Activated naive CD8-positive, alpha-beta T cell treated with anti-CD3 and anti-CD28 coated beads, Interleukin-2, amount 10 ng/mL, durations not matched to agents 7 days and 5 days (primary cell): ENCODE results near the gene OR2G2. TPM values are rescaled to one million over a fixed set of nuclear protein-coding genes. Genes with fewer than 3 reads are reported as not detected.
A peak's percentile ranks its signal among the peaks of the same experiment; 100 is the strongest.

ENCODE experiments used
- ATAC-seq: fragments of 150-1000 bp; cut with Tn5 transposase; one replicate; pipeline ENCODE4 v1.10.0; 2021; ENCODE audit warnings: low read depth, moderate library complexity
- POLR2A ChIA-PET: fragments of 350-600 bp; sonication (Branson Sonifier 250); formaldehyde crosslinking; loops from one replicate; lab custom pipeline; 2021; ENCODE audit warnings: antibody characterized with exemption; lab: Charles Lee
- DNase-seq: peaks from one replicate; pipeline ENCODE4 v3.0.0; 2021
- H3K27ac Mint-ChIP-seq: one replicate; pipeline ENCODE4 v1.8.0; 2022; ENCODE audit warnings: mild to moderate bottlenecking, mixed read lengths
- H3K27me3 Mint-ChIP-seq: one replicate; pipeline ENCODE4 v1.8.0; 2022; ENCODE audit warnings: mild to moderate bottlenecking, moderate library complexity, mixed read lengths
- H3K36me3 Mint-ChIP-seq: one replicate; pipeline ENCODE4 v1.8.0; 2021; ENCODE audit warnings: mild to moderate bottlenecking, mixed read lengths
- H3K4me1 Mint-ChIP-seq: one replicate; pipeline ENCODE4 v1.8.0; 2021; ENCODE audit warnings: mixed read lengths
- H3K4me3 Mint-ChIP-seq: one replicate; pipeline ENCODE4 v1.8.0; 2022; ENCODE audit warnings: mild to moderate bottlenecking, moderate library complexity, mixed read lengths
- H3K9me3 Mint-ChIP-seq: one replicate; pipeline ENCODE4 v1.8.0; 2021; ENCODE audit warnings: mixed read lengths
- total RNA-seq, 2 experiments: library from RNA; stranded (reverse); gene quantifications; one replicate each; pipeline ENCODE4 v1.2.3, GENCODE V29; 2021

Gene OR2G2
- total RNA-seq, 2 experiments from 2014 or later, result not detected

DNA sequence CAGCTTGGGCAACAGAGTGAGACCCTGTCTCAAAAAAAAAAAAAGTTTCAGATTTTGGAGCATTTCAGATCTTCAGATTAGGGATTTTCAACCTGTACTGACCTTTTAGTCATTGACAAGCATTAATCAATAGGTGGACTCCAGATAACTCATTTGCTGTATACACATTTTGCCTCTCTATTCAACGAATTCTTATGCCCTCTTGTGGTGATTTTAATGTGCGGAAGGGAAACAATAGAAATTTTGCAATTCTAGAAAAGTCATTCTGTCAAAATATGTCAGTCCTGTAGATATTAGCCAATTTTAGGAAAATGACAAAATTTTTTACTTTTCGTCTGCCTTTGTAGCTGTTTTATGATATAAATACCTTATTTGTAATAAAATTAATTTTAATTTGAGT, 11.6 kb upstream of the OR2G2 start:
- Mint-ChIP-seq H3K27ac (no peak overlapping the region), H3K9me3 (no peaks in the 10 kb centered on the region), H3K27me3 (no peaks in the 10 kb centered on the region), H3K36me3 (no peaks in the 10 kb centered on the region), H3K4me1 (no peaks in the 10 kb centered on the region), H3K4me3 (no peak overlapping the region)
- POLR2A ChIA-PET, result no interaction called here
- ATAC-seq (no peak), DNase-seq (no peak)

- H3K4me1 Mint-ChIP-seq, result no peaks in the 10 kb centered on the region
- H3K4me3 Mint-ChIP-seq, result no peak overlapping the region
- no peaks in the 10 kb centered on the region for H3K36me3 Mint-ChIP-seq
- POLR2A ChIA-PET, result no interaction called here
- DNase-seq, result no peak
- peaks cover 2% of the 10 kb centered on the region for H3K27me3 Mint-ChIP-seq
- H3K27ac Mint-ChIP-seq, result no peak overlapping the region
- no peaks in the 10 kb centered on the region for H3K9me3 Mint-ChIP-seq
- ATAC-seq, result no peak
Observed at GRCh38 chr1:247578946-247579460, 9.2 kb upstream of the OR2G2 start.

DNA sequence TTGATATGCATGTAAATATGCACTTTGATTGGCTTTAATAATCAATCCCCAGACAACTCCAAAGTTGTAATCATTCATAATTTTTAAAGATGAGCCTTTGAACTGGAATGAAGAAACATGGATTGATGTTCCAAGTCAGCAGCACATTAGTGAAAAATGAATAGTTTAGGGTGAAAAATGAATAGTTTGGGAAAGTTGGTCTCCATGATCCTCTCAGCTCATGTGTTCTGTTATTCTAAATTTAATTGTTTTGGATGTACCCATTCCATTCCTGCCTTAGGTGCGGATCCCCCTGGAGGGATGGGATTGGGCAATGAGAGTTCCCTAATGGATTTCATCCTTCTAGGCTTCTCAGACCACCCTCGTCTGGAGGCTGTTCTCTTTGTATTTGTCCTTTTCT, 17.1 kb downstream of the OR2G2 start, which contains the start of gene OR2G3:
TSS of gene OR2G3 (plus strand) at position 301 of the 400 bp plus-strand sequence. CDS start at position 301, 0 bp downstream.
- Mint-ChIP-seq H3K9me3 (no peaks in the 10 kb centered on the region), H3K4me1 (no peaks in the 10 kb centered on the region), H3K36me3 (no peaks in the 10 kb centered on the region), H3K27me3 (peaks cover 2% of the 10 kb centered on the region), H3K27ac (no peak within 1 kb of the TSS), H3K4me3 (no peak within 1 kb of the TSS)
- no peak for DNase-seq
- POLR2A ChIA-PET, result no interaction called here
- ATAC-seq, result no peak

DNA sequence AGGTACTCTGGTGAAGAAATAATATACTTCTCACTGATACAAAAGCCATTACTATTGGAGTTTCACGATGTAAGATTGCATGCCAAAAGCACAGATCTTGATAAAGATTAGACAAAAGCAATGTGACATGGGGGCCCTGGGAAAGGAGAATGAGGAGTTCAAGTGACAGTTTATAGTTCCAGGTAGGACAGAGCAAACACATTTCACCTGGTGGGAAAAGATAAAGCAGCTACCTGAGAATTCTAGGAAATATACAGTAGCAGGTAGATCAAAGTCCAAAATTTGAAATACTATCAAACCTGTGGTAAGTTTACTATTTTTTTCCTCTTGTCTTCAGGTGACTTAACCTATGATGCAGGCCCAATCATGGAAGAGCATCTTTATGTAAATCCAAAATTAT, 25.2 kb downstream of the OR2G2 start:
- Mint-ChIP-seq H3K27me3 (no peaks in the 10 kb centered on the region), H3K4me3 (no peak overlapping the region), H3K27ac (no peak overlapping the region), H3K4me1 (no peaks in the 10 kb centered on the region), H3K9me3 (no peaks in the 10 kb centered on the region), H3K36me3 (no peaks in the 10 kb centered on the region)
- POLR2A ChIA-PET, result no interaction called here
- ATAC-seq (no peak), DNase-seq (no peak)

- POLR2A ChIA-PET, result no interaction called here
- Mint-ChIP-seq H3K27ac (no peak overlapping the region), H3K36me3 (no peaks in the 10 kb centered on the region), H3K9me3 (no peaks in the 10 kb centered on the region), H3K4me3 (no peak overlapping the region), H3K4me1 (no peaks in the 10 kb centered on the region), H3K27me3 (no peaks in the 10 kb centered on the region)
- DNase-seq (no peak), ATAC-seq (no peak)
Observed at GRCh38 chr1:247614625-247615024, 26.5 kb downstream of the OR2G2 start.

- Mint-ChIP-seq H3K9me3 (no peaks in the 10 kb centered on the region), H3K27me3 (peaks cover 1% of the 10 kb centered on the region), H3K27ac (no peak overlapping the region), H3K4me3 (no peak overlapping the region), H3K4me1 (no peaks in the 10 kb centered on the region), H3K36me3 (no peaks in the 10 kb centered on the region)
- ATAC-seq (no peak), DNase-seq (no peak)
- POLR2A ChIA-PET, result no interaction called here
Observed at GRCh38 chr1:247627951-247628350, 39.8 kb downstream of the OR2G2 start.

- H3K36me3 Mint-ChIP-seq, result no peaks in the 10 kb centered on the region
- ATAC-seq, result no peak
- H3K27ac Mint-ChIP-seq, result no peak overlapping the region
- H3K4me3 Mint-ChIP-seq, result no peak overlapping the region
- peaks cover 5% of the 10 kb centered on the region for H3K9me3 Mint-ChIP-seq
- H3K4me1 Mint-ChIP-seq, result no peaks in the 10 kb centered on the region
- DNase-seq, result no peak
- POLR2A ChIA-PET, result no interaction called here
- peaks cover 10% of the 10 kb centered on the region for H3K27me3 Mint-ChIP-seq
Observed at GRCh38 chr1:247638011-247638410, 49.9 kb downstream of the OR2G2 start.

DNA sequence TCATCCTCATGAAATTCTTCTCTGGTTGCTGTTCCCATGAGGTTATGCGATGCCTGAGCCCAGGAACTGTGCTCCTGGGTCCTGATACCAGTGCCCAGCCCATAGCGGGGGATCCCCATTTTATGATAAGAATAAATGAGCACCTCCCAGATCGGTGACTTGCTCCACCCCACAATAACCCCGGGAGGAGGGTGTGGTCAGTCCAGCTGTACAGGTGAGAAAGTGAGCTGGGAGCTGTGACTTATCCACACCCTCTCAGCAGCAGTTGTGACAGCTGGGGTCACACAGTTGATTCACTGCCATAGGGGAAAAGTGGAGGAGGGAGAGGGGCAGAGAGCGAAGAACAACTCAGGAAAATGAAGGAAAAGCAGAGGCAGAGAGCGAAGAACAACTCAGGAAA, 50.6 kb downstream of the OR2G2 start:
- no peaks in the 10 kb centered on the region for H3K4me1 Mint-ChIP-seq
- no peak for ATAC-seq
- peak overlapping the region; percentile 57 for H3K4me3 Mint-ChIP-seq
- H3K27me3 Mint-ChIP-seq, result peaks cover 10% of the 10 kb centered on the region
- H3K27ac Mint-ChIP-seq, result peak overlapping the region; percentile 43
- DNase-seq, result no peak
- no peaks in the 10 kb centered on the region for H3K36me3 Mint-ChIP-seq
- peaks cover 5% of the 10 kb centered on the region for H3K9me3 Mint-ChIP-seq
- POLR2A ChIA-PET, result no interaction called here

Other genes starting within 250 kb of the OR2G2 start
- 1 to 10 TPM; 7.0 to 8.9 TPM for gene NLRP3, start 172.2 kb upstream of the OR2G2 start, total RNA-seq
- gene OR2B11, start 130.3 kb upstream of the OR2G2 start, total RNA-seq, result not detected
- gene OR2C3, start 51.9 kb upstream of the OR2G2 start, total RNA-seq, result not detected
- gene GCSAML, start 39.2 kb upstream of the OR2G2 start, total RNA-seq, result not detected
- gene OR2G3, start 17.2 kb downstream of the OR2G2 start, total RNA-seq, result not detected
- not detected for gene OR13G1, start 91.4 kb downstream of the OR2G2 start, total RNA-seq
- not detected for gene OR6F1, start 128.3 kb downstream of the OR2G2 start, total RNA-seq
- not detected for gene OR14K1, start 150.3 kb downstream of the OR2G2 start, total RNA-seq
- not detected for gene OR14A2, start 159.8 kb downstream of the OR2G2 start, total RNA-seq
- gene OR1C1, start 172.2 kb downstream of the OR2G2 start, total RNA-seq, result not detected
- gene OR14A16, start 235.8 kb downstream of the OR2G2 start, total RNA-seq, result not detected